A549 (cell line): ENCODE results near the gene UXS1. TPM values are rescaled to one million over a fixed set of nuclear protein-coding genes. Genes with fewer than 3 reads are reported as not detected.

Experiments
- ATAC-seq, 2 experiments: fragments of 200-7000 bp in 1 of 2; fragments of >200 bp in 1 of 2; cut with Nextera tagmentation in 1 of 2; cut with Tn5 transposase in 1 of 2; 3 replicates each; pipeline versions ENCODE4 v1.8.0 to v1.9.1; 2018 to 2020; ENCODE audit warnings: mild to moderate bottlenecking in 1 of 2, moderate library complexity in 1 of 2
- CTCF ChIA-PET: fragments of 300-600 bp; sonication (Branson Sonifier 250); formaldehyde crosslinking; extraction: SDS; loops from one replicate; lab custom pipeline; 2021; ENCODE audit warnings: antibody characterized with exemption, inconsistent platforms; lab: Yijun Ruan, JAX
- POLR2A ChIA-PET: fragments of 350-600 bp; formaldehyde crosslinking; extraction: SDS; loops from one replicate; lab custom pipeline; 2021; ENCODE audit warnings: antibody characterized with exemption, inconsistent platforms; lab: Yijun Ruan, JAX
- DNase-seq, 2 experiments: peaks; one replicate each; pipeline versions ENCODE4 v3.0.0 to v3.0.0-alpha.2; 2011 to 2016; ENCODE audit warnings: low read depth in 1 of 2, low spot score in 1 of 2
- FAIRE-seq: peaks from 2 replicates; lab custom pipeline; 2011; peaks lifted over from hg19 to GRCh38; lab: Jason Lieb, UNC
- H3K27ac ChIP-seq, 2 experiments: fragments of >200 bp; sonication (Bioruptor Twin); formaldehyde crosslinking; 3 replicates each; pipeline ENCODE4 v1.5.1; 2016 to 2017
- H3K4me1 ChIP-seq: fragments of >200 bp; sonication (Bioruptor Twin); formaldehyde crosslinking; 3 replicates; pipeline ENCODE4 v1.6.1; 2016
- H3K4me2 ChIP-seq: fragments of >200 bp; sonication (Bioruptor Twin); formaldehyde crosslinking; 3 replicates; pipeline ENCODE4 v1.6.1; 2016
- H3K4me3 ChIP-seq: fragments of >200 bp; sonication (Bioruptor Twin); formaldehyde crosslinking; 3 replicates; pipeline ENCODE4 v1.5.1; 2016
- H3K9me3 ChIP-seq: fragments of >200 bp; sonication (Bioruptor Twin); formaldehyde crosslinking; 3 replicates; pipeline ENCODE4 v1.6.1; 2016
- CTCF ChIP-seq: fragments of >200 bp; sonication (Bioruptor Twin); formaldehyde crosslinking; IDR thresholded peaks from 3 replicates; pipeline ENCODE4 v1.5.1; 2016
- HOXA7 ChIP-seq: fragments of 250-450 bp; sonication (Bioruptor Pico); IDR thresholded peaks from 2 replicates; pipeline ENCODE4 v1.5.0; 2020; ENCODE audit warnings: mild to moderate bottlenecking, moderate library complexity
- HOXB5 ChIP-seq: fragments of 250-450 bp; sonication (Bioruptor Pico); IDR thresholded peaks from 2 replicates; pipeline ENCODE4 v1.5.0; 2020; ENCODE audit warnings: mild to moderate bottlenecking, moderate library complexity
- KDM1A ChIP-seq: fragments of 200-600 bp; sonication (generic); IDR thresholded peaks from 2 replicates; pipeline ENCODE4 v1.6.1; 2016; ENCODE audit warnings: low read depth, mild to moderate bottlenecking
- MAFK ChIP-seq: fragments of 450-650 bp; IDR thresholded peaks from 2 replicates; pipeline ENCODE4 v1.6.1; 2014; ENCODE audit not compliant: partially characterized antibody
- MYC ChIP-seq: IDR thresholded peaks from 2 replicates; pipeline ENCODE4 v1.6.1; 2012; ENCODE audit warnings: mild to moderate bottlenecking, inconsistent platforms, low read length, improper control_type of control experiment, borderline replicate concordance
- NFE2L2 ChIP-seq: fragments of 150-350 bp; conservative IDR thresholded peaks from 2 replicates; pipeline ENCODE4 v1.6.1; 2014; ENCODE audit warnings: low read length
- NR3C1 ChIP-seq: fragments of >200 bp; sonication (Bioruptor Twin); formaldehyde crosslinking; IDR thresholded peaks from 3 replicates; pipeline ENCODE4 v1.6.1; 2017
- PBX3 ChIP-seq: IDR thresholded peaks from 2 replicates; pipeline ENCODE4 v1.6.1; 2012
- POLR2A ChIP-seq: IDR thresholded peaks from 2 replicates; pipeline ENCODE4 v1.6.1; 2012; ENCODE audit warnings: mild to moderate bottlenecking, low read length
- RAD21 ChIP-seq, 2 experiments: fragments of >200 bp in 1 of 2; sonication (Bioruptor Twin) in 1 of 2; formaldehyde crosslinking in 1 of 2; IDR thresholded peaks in 1 of 2; conservative IDR thresholded peaks in 1 of 2; 2 replicates in 1 of 2; 3 replicates in 1 of 2; pipeline ENCODE4 v1.6.1; 2012 to 2018; ENCODE audit warnings: inconsistent platforms in 1 of 2
- RARB ChIP-seq: fragments of 250-450 bp; sonication (Bioruptor Pico); IDR thresholded peaks from 2 replicates; pipeline ENCODE4 v1.8.0; 2021; ENCODE audit warnings: mild to moderate bottlenecking, moderate library complexity
- RFX5 ChIP-seq: fragments of 450-650 bp; IDR thresholded peaks from 2 replicates; pipeline ENCODE4 v1.7.1; 2014; ENCODE audit warnings: antibody characterized with exemption, mild to moderate bottlenecking, moderate library complexity
- ZSCAN20 ChIP-seq: fragments of 250-450 bp; sonication (Bioruptor Pico); IDR thresholded peaks from 2 replicates; pipeline ENCODE4 v1.8.0; 2022; ENCODE audit warnings: mild to moderate bottlenecking, moderate library complexity
- WGBS: methylation state at CpG from one replicate; pipeline ENCODE4 v1.1.6; 2017; ENCODE audit errors: missing lambda C conversion rate; 5-methylcytosine and 5-hydroxymethylcytosine counted together
- polyA plus RNA-seq, 4 experiments: library from polyadenylated mRNA; depleted of rRNA in 3 of 4; stranded (reverse); fragments of >200 nt; fragmentation: RNase III in 1 of 4; extraction: RNeasy Plus Mini Kit Qiagen cat#74134 plus additional on column Dnase treatment in 1 of 4; gene quantifications; 2 replicates in 3 of 4; 3 replicates in 1 of 4; pipeline ENCODE4 v1.2.3, GENCODE V29; 2011 to 2017
- TF ChIP-seq, protein P1 (sequence below): fragments of >200 bp; sonication (Bioruptor Twin); formaldehyde crosslinking; IDR thresholded peaks from 3 replicates; pipeline ENCODE4 v1.6.1; 2016
- TF ChIP-seq, protein P2 (sequence below): fragments of >200 bp; sonication (Bioruptor Twin); formaldehyde crosslinking; IDR thresholded peaks from 2 replicates; pipeline ENCODE4 v1.6.1; 2016
- TF ChIP-seq, protein P3 (sequence below): fragments of 200-600 bp; sonication (generic); IDR thresholded peaks from 2 replicates; pipeline ENCODE4 v1.6.1; 2016; ENCODE audit warnings: antibody characterized with exemption, mild to moderate bottlenecking, moderate library complexity

UXS1 gene
- polyA plus RNA-seq, 2 of the 4 experiments (the other 2 are of a cell fraction): 50.5 to 53.2 TPM

DNA sequence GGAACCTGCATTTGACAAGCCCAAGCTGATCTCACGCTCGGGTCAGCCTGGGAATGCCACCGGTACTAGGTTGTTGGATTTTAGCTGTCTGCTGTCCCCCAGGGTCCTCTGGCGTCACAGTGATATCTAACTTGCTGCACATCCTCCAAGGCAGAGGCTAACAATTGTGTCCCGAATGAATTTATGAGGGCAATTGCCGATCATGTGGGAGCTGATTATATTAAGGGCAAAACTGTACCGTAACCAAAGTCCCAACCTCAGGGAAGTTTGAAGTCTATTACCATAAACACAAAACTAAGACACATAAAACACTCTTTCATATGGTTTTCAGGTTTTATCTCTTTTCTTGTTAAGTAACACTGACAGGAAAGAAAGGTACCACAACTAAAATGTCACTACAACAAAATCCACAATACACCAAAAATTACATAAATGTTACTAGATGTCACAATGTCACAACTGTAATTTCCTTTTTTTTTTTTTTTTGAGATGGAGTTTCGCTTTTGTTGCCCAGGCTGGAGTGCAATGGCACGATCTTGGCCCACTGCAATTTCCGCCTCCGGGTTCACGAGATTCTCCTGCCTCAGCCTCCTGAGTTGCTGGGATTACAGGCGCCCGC is 6.7 kb downstream of the UXS1 start:
- TF ChIP-seq MYC (no peak), HOXA7 (CRISPR knock-in tag) (no peak), MAFK (no peak), RFX5 (no peak), PBX3 (no peak), POLR2A (no peak), ZSCAN20 (no peak), RAD21 (conservative IDR thresholded peaks at IDR 0.05 in 1 of 2, IDR thresholded peaks at IDR 0.05 in 1 of 2) (no peak), RARB (CRISPR knock-in tag) (no peak), NFE2L2 (no peak)
- ChIA-PET POLR2A (no interaction called here), CTCF (no interaction called here)
- FAIRE-seq (no peak), DNase-seq (no peak), ATAC-seq (no peak)
- Histone ChIP-seq H3K4me3 (no peak overlapping the region), H3K4me1 (peaks cover 17% of the 10 kb centered on the region; the same call in 2 of the 3 replicates), H3K4me2 (no peak overlapping the region), H3K9me3 (no peaks in the 10 kb centered on the region), H3K27ac (no peak overlapping the region)
- 93% methylated on average over 14 of the region's 14 CpGs for WGBS

- POLR2A ChIA-PET: no interaction called here
- no peak for ATAC-seq
- H3K4me3 ChIP-seq: no peak overlapping the region
- no peak for FAIRE-seq
- no peak overlapping the region for H3K4me2 ChIP-seq
- CTCF ChIA-PET: interaction anchor here (0.9 kb wide), 1 partner anchor 397 kb away, joined by 3 read pairs; no protein-coding TSS in a partner anchor
- H3K27ac ChIP-seq: no peak overlapping the region
- 73% methylated on average over 8 of the region's 8 CpGs for WGBS
- H3K4me1 ChIP-seq: peaks cover 15% of the 10 kb centered on the region
- TF ChIP-seq PBX3 (no peak), NR3C1 (no peak), ZSCAN20 (no peak)
- no peaks in the 10 kb centered on the region for H3K9me3 ChIP-seq
- no peak for DNase-seq
Observed at GRCh38 chr2:106185475-106186184, 8.5 kb downstream of the UXS1 start.

GRCh38 chr2:106184857-106185256 is 9.2 kb downstream of the UXS1 start:
- Histone ChIP-seq H3K4me1 (peaks cover 15% of the 10 kb centered on the region), H3K4me2 (no peak overlapping the region), H3K4me3 (no peak overlapping the region), H3K27ac (no peak overlapping the region)
- no peak for FAIRE-seq
- CTCF ChIA-PET: interaction anchor here (1.0 kb wide), 1 partner anchor 80 kb away, joined by 3 read pairs; no protein-coding TSS in a partner anchor
- POLR2A ChIA-PET: no interaction called here
- WGBS: 100% methylated on average over 1 of the region's 1 CpG
- no peak for ATAC-seq
- no peak for DNase-seq
- TF ChIP-seq, protein P1, sequence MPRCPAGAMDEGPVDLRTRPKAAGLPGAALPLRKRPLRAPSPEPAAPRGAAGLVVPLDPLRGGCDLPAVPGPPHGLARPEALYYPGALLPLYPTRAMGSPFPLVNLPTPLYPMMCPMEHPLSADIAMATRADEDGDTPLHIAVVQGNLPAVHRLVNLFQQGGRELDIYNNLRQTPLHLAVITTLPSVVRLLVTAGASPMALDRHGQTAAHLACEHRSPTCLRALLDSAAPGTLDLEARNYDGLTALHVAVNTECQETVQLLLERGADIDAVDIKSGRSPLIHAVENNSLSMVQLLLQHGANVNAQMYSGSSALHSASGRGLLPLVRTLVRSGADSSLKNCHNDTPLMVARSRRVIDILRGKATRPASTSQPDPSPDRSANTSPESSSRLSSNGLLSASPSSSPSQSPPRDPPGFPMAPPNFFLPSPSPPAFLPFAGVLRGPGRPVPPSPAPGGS: no peak
- TF ChIP-seq RARB (CRISPR knock-in tag): no peak
- TF ChIP-seq, all 56 proteins: peak for 0
- no peaks in the 10 kb centered on the region for H3K9me3 ChIP-seq

DNA sequence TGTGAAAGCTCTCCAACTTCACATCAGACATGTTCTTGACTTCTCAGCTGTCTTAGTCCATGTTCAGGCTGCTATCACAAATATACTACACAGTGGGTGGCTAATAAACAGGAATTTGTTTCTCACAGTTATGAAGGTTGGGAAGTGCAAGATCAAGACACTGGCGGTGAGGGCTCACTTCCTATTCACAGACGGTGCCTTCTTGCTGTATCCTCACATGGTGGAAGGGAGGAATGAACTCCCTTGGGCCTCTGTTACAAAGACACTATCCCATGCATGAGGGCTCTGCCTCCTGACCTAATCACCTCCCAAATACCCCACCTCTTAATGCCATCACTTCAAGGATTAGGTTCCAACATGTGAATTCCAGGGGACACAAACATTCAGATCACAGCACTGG is 9.7 kb downstream of the UXS1 start:
- ATAC-seq (no peak), DNase-seq (no peak), FAIRE-seq (no peak)
- Histone ChIP-seq H3K4me3 (no peak overlapping the region), H3K27ac (no peak overlapping the region), H3K4me2 (no peak overlapping the region), H3K9me3 (no peaks in the 10 kb centered on the region), H3K4me1 (peaks cover 11% of the 10 kb centered on the region)
- WGBS: 100% methylated on average over 2 of the region's 2 CpGs
- ChIA-PET POLR2A (no interaction called here), CTCF (interaction anchor here (1.0 kb wide), 1 partner anchor 80 kb away, joined by 3 read pairs; no protein-coding TSS in a partner anchor)
- TF ChIP-seq, protein P2, sequence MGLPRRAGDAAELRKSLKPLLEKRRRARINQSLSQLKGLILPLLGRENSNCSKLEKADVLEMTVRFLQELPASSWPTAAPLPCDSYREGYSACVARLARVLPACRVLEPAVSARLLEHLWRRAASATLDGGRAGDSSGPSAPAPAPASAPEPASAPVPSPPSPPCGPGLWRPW: no peak
- TF ChIP-seq, protein P1: no peak
- TF ChIP-seq, protein P3, sequence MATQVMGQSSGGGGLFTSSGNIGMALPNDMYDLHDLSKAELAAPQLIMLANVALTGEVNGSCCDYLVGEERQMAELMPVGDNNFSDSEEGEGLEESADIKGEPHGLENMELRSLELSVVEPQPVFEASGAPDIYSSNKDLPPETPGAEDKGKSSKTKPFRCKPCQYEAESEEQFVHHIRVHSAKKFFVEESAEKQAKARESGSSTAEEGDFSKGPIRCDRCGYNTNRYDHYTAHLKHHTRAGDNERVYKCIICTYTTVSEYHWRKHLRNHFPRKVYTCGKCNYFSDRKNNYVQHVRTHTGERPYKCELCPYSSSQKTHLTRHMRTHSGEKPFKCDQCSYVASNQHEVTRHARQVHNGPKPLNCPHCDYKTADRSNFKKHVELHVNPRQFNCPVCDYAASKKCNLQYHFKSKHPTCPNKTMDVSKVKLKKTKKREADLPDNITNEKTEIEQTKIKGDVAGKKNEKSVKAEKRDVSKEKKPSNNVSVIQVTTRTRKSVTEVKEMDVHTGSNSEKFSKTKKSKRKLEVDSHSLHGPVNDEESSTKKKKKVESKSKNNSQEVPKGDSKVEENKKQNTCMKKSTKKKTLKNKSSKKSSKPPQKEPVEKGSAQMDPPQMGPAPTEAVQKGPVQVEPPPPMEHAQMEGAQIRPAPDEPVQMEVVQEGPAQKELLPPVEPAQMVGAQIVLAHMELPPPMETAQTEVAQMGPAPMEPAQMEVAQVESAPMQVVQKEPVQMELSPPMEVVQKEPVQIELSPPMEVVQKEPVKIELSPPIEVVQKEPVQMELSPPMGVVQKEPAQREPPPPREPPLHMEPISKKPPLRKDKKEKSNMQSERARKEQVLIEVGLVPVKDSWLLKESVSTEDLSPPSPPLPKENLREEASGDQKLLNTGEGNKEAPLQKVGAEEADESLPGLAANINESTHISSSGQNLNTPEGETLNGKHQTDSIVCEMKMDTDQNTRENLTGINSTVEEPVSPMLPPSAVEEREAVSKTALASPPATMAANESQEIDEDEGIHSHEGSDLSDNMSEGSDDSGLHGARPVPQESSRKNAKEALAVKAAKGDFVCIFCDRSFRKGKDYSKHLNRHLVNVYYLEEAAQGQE: no peak
- TF ChIP-seq KDM1A: no peak
- TF ChIP-seq CTCF: no peak
- no peak for TF ChIP-seq HOXB5 (CRISPR knock-in tag)
